Naive B cell (primary cell): ENCODE results near the gene MTCL1. TPM values are rescaled to one million over a fixed set of nuclear protein-coding genes. Genes with fewer than 3 reads are reported as not detected.

Experiments
- ATAC-seq, 2 donors: fragments of 150-1000 bp; cut with Tn5 transposase; 2 replicates each; pipeline ENCODE4 v1.10.0; 2021; ENCODE audit warnings: low read depth in 2 of 2, mild to moderate bottlenecking in 2 of 2, moderate library complexity in 2 of 2
- DNase-seq: peaks from one replicate; pipeline ENCODE4 v3.0.0; 2022
- H3K27ac Mint-ChIP-seq, 6 donors: one replicate each; pipeline ENCODE4 v1.8.0; 2020 to 2022; ENCODE audit warnings: mild to moderate bottlenecking in 6 of 6, mixed read lengths in 6 of 6, moderate library complexity in 5 of 6, inconsistent platforms in 2 of 6
- H3K27me3 Mint-ChIP-seq, 3 donors: one replicate each; pipeline ENCODE4 v1.8.0; 2021 to 2022; ENCODE audit warnings: mixed read lengths in 3 of 3, mild to moderate bottlenecking in 1 of 3
- H3K36me3 Mint-ChIP-seq, 2 donors: one replicate each; pipeline ENCODE4 v1.8.0; 2020 to 2022; ENCODE audit warnings: mixed read lengths in 2 of 2, inconsistent platforms in 1 of 2, mild to moderate bottlenecking in 1 of 2
- H3K4me1 Mint-ChIP-seq, 3 donors: one replicate each; pipeline ENCODE4 v1.8.0; 2020 to 2022; ENCODE audit warnings: mixed read lengths in 3 of 3, inconsistent platforms in 1 of 3, mild to moderate bottlenecking in 1 of 3, moderate library complexity in 1 of 3
- H3K4me3 Mint-ChIP-seq, 8 donors: one replicate each; pipeline ENCODE4 v1.8.0; 2020 to 2022; ENCODE audit warnings: mild to moderate bottlenecking in 8 of 8, mixed read lengths in 8 of 8, moderate library complexity in 8 of 8, inconsistent platforms in 2 of 8
- H3K9me3 Mint-ChIP-seq, 7 donors: one replicate each; pipeline ENCODE4 v1.8.0; 2020 to 2022; ENCODE audit warnings: mixed read lengths in 7 of 7, mild to moderate bottlenecking in 5 of 7, inconsistent platforms in 2 of 7, moderate library complexity in 1 of 7
- polyA plus RNA-seq, 6 donors: library from polyadenylated mRNA; unstranded; fragments of 300-500 nt; fragmentation: Illumina TruSeq; gene quantifications; one replicate each; pipeline ENCODE4 v1.2.3, GENCODE V29; 2021; ENCODE audit warnings: low read depth in 6 of 6

The MTCL1 gene
- polyA plus RNA-seq, 6 donors from 2014 or later, result 0.26 to 1.4 (median 0.80) TPM

- no peaks in the 10 kb centered on the region for H3K9me3 Mint-ChIP-seq
Observed at GRCh38 chr18:8778824-8779223, 73.5 kb downstream of the MTCL1 start.

GRCh38 chr18:8779251-8779650, 73.9 kb downstream of the MTCL1 start:
- DNase-seq, result no peak
- no peaks in the 10 kb centered on the region for H3K27me3 Mint-ChIP-seq
- peaks cover 7 to 10% of the 10 kb centered on the region in 2 donors for H3K36me3 Mint-ChIP-seq
- ATAC-seq, result no peak
- H3K4me3 Mint-ChIP-seq, result no peak overlapping the region
- H3K27ac Mint-ChIP-seq, result peak overlapping the region in 2 of 6 donors; percentile 22 to 67
- H3K4me1 Mint-ChIP-seq, result peaks cover 0 to 6% (median 3%) of the 10 kb centered on the region in 3 donors
- no peaks in the 10 kb centered on the region for H3K9me3 Mint-ChIP-seq

More at GRCh38 chr18:8778824-8779223, 73.5 kb downstream of the MTCL1 start:
- ATAC-seq (no peak), DNase-seq (no peak)
- peaks cover 7 to 10% of the 10 kb centered on the region in 2 donors for H3K36me3 Mint-ChIP-seq
- H3K27me3 Mint-ChIP-seq, result no peaks in the 10 kb centered on the region
- peaks cover 0 to 6% (median 3%) of the 10 kb centered on the region in 3 donors for H3K4me1 Mint-ChIP-seq
- no peak overlapping the region for H3K4me3 Mint-ChIP-seq
- no peak overlapping the region for H3K27ac Mint-ChIP-seq

GRCh38 chr18:8780227-8780626, 74.9 kb downstream of the MTCL1 start:
- Mint-ChIP-seq H3K27me3 (no peaks in the 10 kb centered on the region), H3K36me3 (peaks cover 7 to 11% of the 10 kb centered on the region in 2 donors), H3K9me3 (no peaks in the 10 kb centered on the region), H3K4me3 (no peak overlapping the region), H3K27ac (no peak overlapping the region), H3K4me1 (peaks cover 0 to 4% (median 3%) of the 10 kb centered on the region in 3 donors)
- DNase-seq (no peak), ATAC-seq (no peak)

- Mint-ChIP-seq H3K4me1 (peaks cover 7 to 8% (median 7%) of the 10 kb centered on the region in 3 donors), H3K27me3 (no peaks in the 10 kb centered on the region), H3K9me3 (no peaks in the 10 kb centered on the region), H3K4me3 (no peak overlapping the region), H3K27ac (no peak overlapping the region), H3K36me3 (peaks cover 7 to 18% of the 10 kb centered on the region in 2 donors)
- no peak for DNase-seq
- ATAC-seq, result no peak
Observed at GRCh38 chr18:8781671-8782070, 76.3 kb downstream of the MTCL1 start.

- peak overlapping the region in 1 of 6 donors; percentile 9 for H3K27ac Mint-ChIP-seq
- DNase-seq, result no peak
- no peaks in the 10 kb centered on the region for H3K27me3 Mint-ChIP-seq
- ATAC-seq, result no peak
- no peak overlapping the region for H3K4me3 Mint-ChIP-seq
- peaks cover 7 to 18% of the 10 kb centered on the region in 2 donors for H3K36me3 Mint-ChIP-seq
- no peaks in the 10 kb centered on the region for H3K9me3 Mint-ChIP-seq
- peaks cover 10 to 12% (median 11%) of the 10 kb centered on the region in 3 donors for H3K4me1 Mint-ChIP-seq
Observed at GRCh38 chr18:8783335-8783993, 78.1 kb downstream of the MTCL1 start.

GRCh38 chr18:8783994-8784530, 78.7 kb downstream of the MTCL1 start:
- no peak overlapping the region for H3K4me3 Mint-ChIP-seq
- ATAC-seq (no peak), DNase-seq (no peak)
- H3K9me3 Mint-ChIP-seq, result no peaks in the 10 kb centered on the region
- peaks cover 7 to 18% of the 10 kb centered on the region in 2 donors for H3K36me3 Mint-ChIP-seq
- peaks cover 10 to 12% (median 11%) of the 10 kb centered on the region in 3 donors for H3K4me1 Mint-ChIP-seq
- H3K27me3 Mint-ChIP-seq, result no peaks in the 10 kb centered on the region
- peak overlapping the region in 1 of 6 donors; percentile 90 for H3K27ac Mint-ChIP-seq

- Mint-ChIP-seq H3K27me3 (no peaks in the 10 kb centered on the region), H3K4me3 (peak overlapping the region in 1 of 8 donors; percentile 16), H3K36me3 (peaks cover 0 to 8% of the 10 kb centered on the region in 2 donors), H3K4me1 (peaks cover 10 to 12% (median 11%) of the 10 kb centered on the region in 3 donors), H3K9me3 (no peaks in the 10 kb centered on the region), H3K27ac (peak overlapping the region in 2 of 6 donors; percentile 17 to 72)
- no peak for ATAC-seq
- DNase-seq, result no peak
Observed at GRCh38 chr18:8785261-8785660, 79.9 kb downstream of the MTCL1 start.

- H3K27ac Mint-ChIP-seq, result peak overlapping the region in 4 of 6 donors; percentile 83 to 96 (median 87)
- H3K36me3 Mint-ChIP-seq, result peaks cover 0 to 8% of the 10 kb centered on the region in 2 donors
- H3K27me3 Mint-ChIP-seq, result no peaks in the 10 kb centered on the region
- no peaks in the 10 kb centered on the region for H3K9me3 Mint-ChIP-seq
- peaks cover 10 to 12% (median 11%) of the 10 kb centered on the region in 3 donors for H3K4me1 Mint-ChIP-seq
- no peak for DNase-seq
- H3K4me3 Mint-ChIP-seq, result peak overlapping the region in 5 of 8 donors; percentile 50 to 85 (median 71)
- no peak for ATAC-seq
Observed at GRCh38 chr18:8785855-8786482, 80.6 kb downstream of the MTCL1 start.

- Mint-ChIP-seq H3K27ac (peak overlapping the region; percentile 19 to 96 (median 86)), H3K4me1 (peaks cover 10 to 11% (median 11%) of the 10 kb centered on the region in 3 donors), H3K27me3 (no peaks in the 10 kb centered on the region), H3K9me3 (no peaks in the 10 kb centered on the region), H3K36me3 (peaks cover 0 to 8% of the 10 kb centered on the region in 2 donors), H3K4me3 (peak overlapping the region in 6 of 8 donors; percentile 55 to 85 (median 76))
- DNase-seq (peak; percentile 49), ATAC-seq (peak; percentile 91 to 94)
Observed at GRCh38 chr18:8786483-8787370, 81.4 kb downstream of the MTCL1 start.

- Mint-ChIP-seq H3K36me3 (peaks cover 0 to 8% of the 10 kb centered on the region in 2 donors), H3K4me1 (peaks cover 8 to 11% (median 10%) of the 10 kb centered on the region in 3 donors), H3K27me3 (peaks cover 0 to 6% (median 0%) of the 10 kb centered on the region in 3 donors), H3K27ac (no peak overlapping the region), H3K4me3 (no peak overlapping the region), H3K9me3 (no peaks in the 10 kb centered on the region)
- no peak for DNase-seq
- ATAC-seq, result no peak
Observed at GRCh38 chr18:8787371-8787670, 82.0 kb downstream of the MTCL1 start.

GRCh38 chr18:8787794-8788193, 82.4 kb downstream of the MTCL1 start:
- H3K4me3 Mint-ChIP-seq, result no peak overlapping the region
- no peak for DNase-seq

GRCh38 chr18:8788503-8789429, 83.4 kb downstream of the MTCL1 start:
- ATAC-seq (no peak), DNase-seq (no peak)
- Mint-ChIP-seq H3K36me3 (peaks cover 5 to 8% of the 10 kb centered on the region in 2 donors), H3K4me1 (peaks cover 8 to 11% (median 10%) of the 10 kb centered on the region in 3 donors), H3K27ac (no peak overlapping the region), H3K9me3 (no peaks in the 10 kb centered on the region), H3K4me3 (peak overlapping the region in 1 of 8 donors; percentile 2), H3K27me3 (peaks cover 0 to 6% (median 0%) of the 10 kb centered on the region in 3 donors)

More at GRCh38 chr18:8787794-8788193, 82.4 kb downstream of the MTCL1 start:
- no peak for ATAC-seq
- peaks cover 8 to 11% (median 10%) of the 10 kb centered on the region in 3 donors for H3K4me1 Mint-ChIP-seq
- H3K27ac Mint-ChIP-seq, result no peak overlapping the region
- H3K9me3 Mint-ChIP-seq, result no peaks in the 10 kb centered on the region
- peaks cover 0 to 8% of the 10 kb centered on the region in 2 donors for H3K36me3 Mint-ChIP-seq
- H3K27me3 Mint-ChIP-seq, result peaks cover 0 to 6% (median 0%) of the 10 kb centered on the region in 3 donors
